Stomach (tissue), 9 donors: ENCODE data around the gene CUX1. TPM values are rescaled to one million over a fixed set of nuclear protein-coding genes. Genes with fewer than 3 reads are reported as not detected.

ENCODE experiments used
- DNase-seq, 2 donors: peaks; one replicate each; pipeline versions ENCODE4 v3.0.0 to v3.0.0-alpha.2; 2013 to 2019
- H3K27ac ChIP-seq, 5 donors: fragments of 200-600 bp in 4 of 5; sonication (generic) in 4 of 5; one replicate each; pipeline ENCODE4 v1.5.1; 2013 to 2019; ENCODE audit warnings: mild to moderate bottlenecking in 1 of 5, moderate library complexity in 1 of 5
- H3K27me3 ChIP-seq, 3 donors: fragments of 200-600 bp; sonication (generic); one replicate each; pipeline ENCODE4 v1.5.1; 2017 to 2019; ENCODE audit warnings: mixed run types in 1 of 3
- H3K36me3 ChIP-seq, 4 donors: fragments of 200-600 bp; sonication (generic); 1 replicate in 3 of 4; 2 replicates in 1 of 4; pipeline ENCODE4 v1.5.1; 2016 to 2019
- H3K4me1 ChIP-seq, 4 donors: fragments of 200-600 bp; sonication (generic); one replicate each; pipeline ENCODE4 v1.5.1; 2016 to 2019
- H3K4me3 ChIP-seq, 4 donors: fragments of 200-600 bp; sonication (generic) in 3 of 4; one replicate each; pipeline ENCODE4 v1.5.1; 2016 to 2019; ENCODE audit warnings: mild to moderate bottlenecking in 1 of 4
- H3K9me3 ChIP-seq, 4 donors: fragments of 200-600 bp; sonication (generic); one replicate each; pipeline ENCODE4 v1.5.1; 2016 to 2019
- CTCF ChIP-seq, 7 experiments: fragments of 450-650 bp in 4 of 7; fragments of 200-600 bp in 3 of 7; sonication (generic) in 3 of 7; IDR thresholded peaks; one replicate each; pipeline ENCODE4 v1.5.1; 2016 to 2019; ENCODE audit warnings: antibody characterized with exemption in 7 of 7, control low read depth in 2 of 7, mild to moderate bottlenecking in 1 of 7
- EP300 ChIP-seq: sonication (generic); formaldehyde crosslinking; IDR thresholded peaks from one replicate; pipeline ENCODE4 v1.6.1; 2017; ENCODE audit warnings: antibody characterized with exemption
- POLR2A ChIP-seq, 4 donors: fragments of 450-650 bp; IDR thresholded peaks; one replicate each; pipeline ENCODE4 v1.6.1; 2016; ENCODE audit warnings: antibody characterized with exemption in 4 of 4, control low read depth in 2 of 4, mild to moderate bottlenecking in 1 of 4, moderate library complexity in 1 of 4
- POLR2AphosphoS5 ChIP-seq, 3 donors: sonication (generic); formaldehyde crosslinking; IDR thresholded peaks; one replicate each; pipeline ENCODE4 v1.6.1; 2016; ENCODE audit warnings: antibody characterized with exemption in 3 of 3
- WGBS, 5 donors: extraction: QIAGEN DNeasy Blood & Tissue Kit in 3 of 5; methylation state at CpG; one replicate each; pipeline versions ENCODE4 v1.1.5 to v1.1.7; 2013 to 2018; 5-methylcytosine and 5-hydroxymethylcytosine counted together
- intact Hi-C: fragments of 100-400 bp; cut with DNase I; formaldehyde crosslinking; loops from one replicate; pipeline ENCODE4 v1.15.1; 2023; ENCODE audit warnings: low total_unique reads
- polyA plus RNA-seq, 3 donors: library from polyadenylated mRNA; stranded (reverse); fragments of 200-250 nt; gene quantifications; one replicate each; pipeline ENCODE4 v1.2.3, GENCODE V29; 2013
- total RNA-seq, 5 donors: library from RNA; depleted of rRNA; stranded (reverse); fragments of >200 nt; gene quantifications; one replicate each; pipeline versions ENCODE4 v1.1.0 to v1.2.3, GENCODE V29; 2014 to 2016
- donor health status: healthy with polysubstance abuse.
- donor health status: Bipolar disorder and iron deficiency.
- donor health status: healthy.

The CUX1 gene
- total and polyA plus RNA-seq, 8 donors = 24.7 to 201 (median 54.7) TPM

- TF ChIP-seq EP300 (no peak), POLR2A (IDR thresholded peaks at IDR 0.05) (no peak), CTCF (IDR thresholded peaks at IDR 0.05) (no peak), POLR2AphosphoS5 (IDR thresholded peaks at IDR 0.05) (no peak)
- intact Hi-C loops = no loop called here
- H3K9me3 ChIP-seq = no peaks in the 10 kb centered on the region
- DNase-seq = no peak
- no peak overlapping the region for H3K4me3 ChIP-seq
- whole genome bisulfite sequencing, 5 donors = 87 to 95% (median 93%) methylated on average over 10 of the region's 10 CpGs
- no peaks in the 10 kb centered on the region for H3K27me3 ChIP-seq
- H3K27ac ChIP-seq = peak overlapping the region in 3 of 5 donors; percentile 77 to 88 (median 86)
- H3K4me1 ChIP-seq = peaks cover 49 to 82% (median 63%) of the 10 kb centered on the region in 4 donors
- no peaks in the 10 kb centered on the region for H3K36me3 ChIP-seq
These were observed 122.7 kb downstream of the CUX1 start for GRCh38 chr7:101940151-101940550.

GRCh38 chr7:101940830-101941229 lies 123.4 kb downstream of the CUX1 start:
- H3K4me3 ChIP-seq = no peak overlapping the region
- intact Hi-C loops = no loop called here
- H3K27ac ChIP-seq = peak overlapping the region; percentile 34 to 88 (median 84)
- peak; percentile 72 to 85 for DNase-seq
- TF ChIP-seq POLR2A (IDR thresholded peaks at IDR 0.05) = no peak
- no peak for TF ChIP-seq POLR2AphosphoS5 (IDR thresholded peaks at IDR 0.05)
- TF ChIP-seq EP300 = no peak
- TF ChIP-seq CTCF (IDR thresholded peaks at IDR 0.05) = no peak
- H3K9me3 ChIP-seq = no peaks in the 10 kb centered on the region
- peaks cover 42 to 82% (median 61%) of the 10 kb centered on the region in 4 donors for H3K4me1 ChIP-seq
- no peaks in the 10 kb centered on the region for H3K27me3 ChIP-seq
- WGBS, 5 donors = 32 to 48% (median 41%) methylated on average over 7 to 9 of the region's 9 CpGs
- H3K36me3 ChIP-seq = no peaks in the 10 kb centered on the region

- peaks cover 33 to 82% (median 55%) of the 10 kb centered on the region in 4 donors for H3K4me1 ChIP-seq
These were observed 124.3 kb downstream of the CUX1 start for GRCh38 chr7:101941481-101942383.

GRCh38 chr7:101942603-101943210 lies 125.3 kb downstream of the CUX1 start:
- peak overlapping the region; percentile 77 to 88 (median 85) for H3K27ac ChIP-seq
- no peak overlapping the region for H3K4me3 ChIP-seq
- peak; percentile 66 to 68 for DNase-seq
- 50 to 68% (median 62%) methylated on average over 11 to 13 of the region's 13 CpGs for WGBS, 5 donors
- H3K27me3 ChIP-seq = no peaks in the 10 kb centered on the region
- peak in 1 of 3 donors; percentile 38 for TF ChIP-seq POLR2AphosphoS5 (IDR thresholded peaks at IDR 0.05)
- no peak for TF ChIP-seq CTCF (IDR thresholded peaks at IDR 0.05)
- no peaks in the 10 kb centered on the region for H3K9me3 ChIP-seq
- peaks cover 34 to 84% (median 52%) of the 10 kb centered on the region in 4 donors for H3K4me1 ChIP-seq
- intact Hi-C loops = no loop called here
- H3K36me3 ChIP-seq = no peaks in the 10 kb centered on the region

More at GRCh38 chr7:101941481-101942383, 124.3 kb downstream of the CUX1 start:
- Histone ChIP-seq H3K27ac (peak overlapping the region; percentile 62 to 88 (median 84)), H3K36me3 (no peaks in the 10 kb centered on the region), H3K4me3 (no peak overlapping the region), H3K9me3 (no peaks in the 10 kb centered on the region), H3K27me3 (no peaks in the 10 kb centered on the region)
- TF ChIP-seq POLR2AphosphoS5 (IDR thresholded peaks at IDR 0.05) (peak; percentile 28 to 74 (median 60)), EP300 (no peak)
- peak; percentile 62 to 79 for DNase-seq
- intact Hi-C loops = no loop called here
- 39 to 59% (median 52%) methylated on average over 12 of the region's 12 CpGs for WGBS, 5 donors
